Activated CD8-positive, alpha-beta memory T cell treated with anti-CD3 and anti-CD28 coated beads for 4 hours (primary cell): ENCODE results near the gene CEP164.
"Not testable (repeated sequence)": the region's sequence is repeated elsewhere in the genome, so short reads cannot be mapped to it uniquely, and the experiment has no call there.

Experiments used
- DNase-seq, 2 donors: peaks; one replicate each; pipeline ENCODE4 v3.0.0-alpha.2; 2020; ENCODE audit warnings: low read depth in 2 of 2

CEP164 gene

DNA sequence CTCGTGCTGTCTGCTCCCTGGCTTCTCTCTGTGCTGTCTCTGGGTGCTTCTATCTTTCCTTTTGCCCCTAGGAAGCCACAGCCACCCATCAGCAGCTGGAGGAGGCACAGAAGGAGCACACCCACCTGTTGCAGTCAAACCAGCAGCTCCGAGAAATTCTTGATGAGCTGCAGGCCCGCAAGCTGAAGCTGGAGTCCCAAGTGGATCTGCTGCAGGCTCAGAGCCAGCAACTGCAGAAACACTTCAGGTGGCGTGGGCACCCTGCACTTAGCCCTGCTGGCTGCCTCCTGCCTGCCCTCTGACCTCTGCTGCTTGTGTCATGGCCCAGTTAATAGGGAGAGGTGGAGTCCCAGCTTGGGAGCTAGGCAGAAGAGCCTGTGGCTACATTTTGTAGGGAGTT is 67.8 kb downstream of the CEP164 start:
- DNase-seq: no peak

DNA sequence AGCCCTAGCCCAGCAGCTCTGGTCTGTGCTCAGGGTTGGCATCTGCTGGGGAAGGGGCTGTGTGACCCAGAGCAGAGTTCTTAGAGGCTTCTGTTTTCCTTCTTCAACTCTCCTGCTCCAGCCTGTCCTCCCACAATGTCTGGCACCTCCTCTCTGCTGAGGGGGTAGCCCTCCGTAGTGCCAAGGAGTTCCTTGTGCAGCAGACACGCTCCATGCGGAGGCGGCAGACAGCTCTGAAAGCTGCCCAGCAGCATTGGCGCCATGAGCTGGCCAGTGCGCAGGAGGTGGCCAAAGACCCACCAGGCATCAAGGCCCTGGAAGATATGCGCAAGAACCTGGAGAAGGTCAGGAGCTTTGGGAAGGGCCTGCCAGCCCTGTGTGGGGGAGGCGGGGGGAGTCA is 69.3 kb downstream of the CEP164 start:
- no peak for DNase-seq

DNA sequence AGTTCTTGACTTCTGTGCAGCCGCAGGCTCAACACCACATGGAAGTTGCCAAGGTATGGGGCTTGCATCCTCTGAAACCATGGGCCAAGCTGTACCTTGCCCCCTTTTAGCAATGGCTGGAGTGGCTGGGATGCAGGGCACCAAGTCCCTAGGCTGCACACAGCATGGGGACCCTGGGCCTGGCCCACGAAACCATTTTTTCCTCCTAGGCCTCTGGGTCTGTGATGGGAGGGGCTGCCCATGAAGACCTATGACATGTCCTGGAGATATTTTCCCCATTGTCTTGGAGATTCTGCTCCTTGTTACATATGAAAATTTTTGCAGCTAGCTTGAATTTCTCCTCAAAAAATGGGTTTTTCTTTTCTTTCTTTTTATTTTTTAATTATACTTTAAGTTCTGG is 71.0 kb downstream of the CEP164 start:
- DNase-seq: not testable (repeated sequence)

DNA sequence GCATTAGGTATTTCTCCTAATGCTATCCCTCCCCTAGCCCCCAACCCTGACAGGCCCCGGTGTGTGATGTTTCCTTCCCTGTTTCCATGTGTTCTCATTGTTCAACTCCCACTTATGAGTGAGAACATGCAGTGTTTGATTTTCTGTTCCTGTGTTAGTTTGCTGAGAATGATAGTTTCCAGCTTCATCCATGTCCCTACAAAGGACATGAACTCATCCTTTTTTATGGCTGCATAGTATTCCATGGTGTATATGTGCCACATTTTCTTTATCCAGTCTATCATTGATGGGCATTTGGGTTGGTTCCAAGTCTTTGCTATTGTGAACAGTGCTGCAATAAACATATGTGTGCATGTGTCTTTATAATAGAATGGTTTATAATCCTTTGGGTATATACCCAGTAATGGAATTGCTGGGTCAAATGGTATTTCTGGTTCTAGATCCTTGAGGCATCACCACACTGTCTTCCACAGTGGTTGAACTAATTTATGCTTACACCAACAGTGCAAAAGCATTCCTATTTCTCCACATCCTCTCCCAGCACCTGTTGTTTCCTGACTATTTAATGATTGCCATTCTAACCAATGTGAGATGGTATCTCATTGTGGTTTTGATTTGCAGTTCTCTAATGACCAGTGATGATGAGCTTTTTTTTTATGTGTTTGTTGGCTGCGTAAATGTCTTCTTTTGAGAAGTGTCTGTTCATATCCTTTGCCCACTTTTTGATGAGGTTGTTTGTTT is 71.6 kb downstream of the CEP164 start:
- not testable (repeated sequence) for DNase-seq

DNA sequence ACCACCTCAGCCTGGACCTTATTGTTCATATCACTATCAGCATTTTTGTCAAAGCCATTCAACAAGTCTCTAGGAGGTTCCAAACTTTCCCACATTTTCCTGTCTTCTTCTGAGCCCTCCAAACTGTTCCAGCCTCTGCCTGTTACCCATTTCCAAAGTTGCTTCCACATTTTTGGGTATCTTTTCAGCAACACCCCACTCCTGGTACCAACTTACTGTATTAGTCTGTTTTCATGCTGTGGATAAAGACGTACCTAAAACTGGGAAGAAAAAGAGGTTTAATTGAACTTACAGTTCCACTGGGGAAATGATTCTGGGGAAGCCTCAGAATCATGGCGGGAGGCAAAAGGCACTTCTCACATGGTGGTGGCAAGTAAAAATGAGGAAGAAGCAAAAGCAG is 78.2 kb downstream of the CEP164 start:
- DNase-seq: not testable (repeated sequence)

DNA sequence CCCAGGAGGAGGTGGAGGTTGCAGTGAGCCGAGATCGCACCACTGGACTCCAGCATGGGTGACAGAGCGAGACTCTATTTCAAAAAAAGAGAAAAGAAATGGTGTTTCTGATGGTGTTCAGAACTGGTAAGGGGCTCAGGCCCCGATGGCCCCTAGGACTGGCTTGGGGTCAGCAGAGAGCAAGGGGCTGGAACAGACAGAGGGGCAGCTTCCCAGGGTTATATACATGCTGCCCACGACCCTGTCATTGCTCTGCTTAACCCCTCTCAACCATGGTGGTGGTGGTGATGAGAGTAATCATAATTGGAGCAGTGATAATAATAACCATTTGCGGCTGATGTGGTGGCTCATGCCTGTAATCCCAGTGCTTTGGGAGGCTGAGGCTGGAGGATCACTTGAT is 79.4 kb downstream of the CEP164 start:
- DNase-seq: no peak

DNA sequence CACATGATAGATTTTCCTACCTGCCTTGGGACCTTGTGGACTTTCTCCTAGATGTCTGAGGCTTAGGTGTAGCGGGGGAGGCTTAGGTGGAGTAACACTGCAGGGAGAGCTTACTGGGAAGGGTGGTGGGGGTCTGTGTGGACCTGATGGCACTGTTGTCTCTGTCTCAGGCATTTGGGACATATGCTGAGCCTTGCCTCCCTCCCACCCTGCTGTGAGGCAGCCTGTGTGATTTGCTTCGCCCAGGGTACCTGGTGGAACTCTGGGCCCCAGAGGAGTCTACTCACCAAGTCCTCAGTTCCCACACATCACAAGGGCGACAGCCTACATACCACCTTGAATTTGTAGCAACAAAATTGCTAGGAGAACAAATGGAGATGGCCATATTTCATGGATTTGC is 80.7 kb downstream of the CEP164 start:
- DNase-seq: no peak

DNA sequence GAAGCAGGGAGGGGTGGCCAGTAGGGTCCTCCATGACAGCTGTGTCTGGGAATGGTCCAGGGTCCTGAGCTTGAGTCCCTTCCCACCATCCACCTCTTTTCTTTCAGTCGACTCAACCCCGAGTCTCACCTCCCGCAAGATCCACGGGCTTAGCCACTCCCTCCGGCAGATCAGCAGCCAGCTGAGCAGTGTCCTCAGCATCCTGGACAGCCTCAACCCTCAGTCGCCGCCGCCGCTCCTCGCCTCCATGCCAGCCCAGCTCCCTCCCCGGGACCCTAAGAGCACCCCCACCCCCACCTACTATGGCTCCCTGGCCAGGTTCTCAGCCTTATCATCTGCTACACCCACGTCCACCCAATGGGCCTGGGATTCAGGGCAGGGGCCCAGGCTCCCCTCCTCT is 81.9 kb downstream of the CEP164 start:
- DNase-seq: no peak

DNA sequence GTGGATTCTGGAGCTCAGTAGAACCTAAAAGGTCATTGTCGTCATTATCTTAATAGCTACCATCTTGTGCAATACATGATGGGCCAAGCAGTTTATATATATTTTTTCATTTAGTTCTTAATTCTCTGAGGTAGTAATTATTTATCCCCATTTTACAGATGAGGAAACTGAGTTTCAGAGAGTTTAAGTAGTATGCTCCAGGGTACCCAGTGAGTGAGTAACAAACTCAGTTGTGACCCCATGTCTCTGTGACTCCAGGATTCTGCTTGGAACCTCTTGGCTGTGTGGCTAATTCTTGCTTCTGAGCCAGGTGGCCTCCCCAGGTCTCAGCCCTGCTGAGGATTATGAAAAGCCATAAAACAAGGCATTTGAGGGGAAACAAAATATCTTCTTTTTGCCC is 82.6 kb downstream of the CEP164 start:
- no peak for DNase-seq

DNA sequence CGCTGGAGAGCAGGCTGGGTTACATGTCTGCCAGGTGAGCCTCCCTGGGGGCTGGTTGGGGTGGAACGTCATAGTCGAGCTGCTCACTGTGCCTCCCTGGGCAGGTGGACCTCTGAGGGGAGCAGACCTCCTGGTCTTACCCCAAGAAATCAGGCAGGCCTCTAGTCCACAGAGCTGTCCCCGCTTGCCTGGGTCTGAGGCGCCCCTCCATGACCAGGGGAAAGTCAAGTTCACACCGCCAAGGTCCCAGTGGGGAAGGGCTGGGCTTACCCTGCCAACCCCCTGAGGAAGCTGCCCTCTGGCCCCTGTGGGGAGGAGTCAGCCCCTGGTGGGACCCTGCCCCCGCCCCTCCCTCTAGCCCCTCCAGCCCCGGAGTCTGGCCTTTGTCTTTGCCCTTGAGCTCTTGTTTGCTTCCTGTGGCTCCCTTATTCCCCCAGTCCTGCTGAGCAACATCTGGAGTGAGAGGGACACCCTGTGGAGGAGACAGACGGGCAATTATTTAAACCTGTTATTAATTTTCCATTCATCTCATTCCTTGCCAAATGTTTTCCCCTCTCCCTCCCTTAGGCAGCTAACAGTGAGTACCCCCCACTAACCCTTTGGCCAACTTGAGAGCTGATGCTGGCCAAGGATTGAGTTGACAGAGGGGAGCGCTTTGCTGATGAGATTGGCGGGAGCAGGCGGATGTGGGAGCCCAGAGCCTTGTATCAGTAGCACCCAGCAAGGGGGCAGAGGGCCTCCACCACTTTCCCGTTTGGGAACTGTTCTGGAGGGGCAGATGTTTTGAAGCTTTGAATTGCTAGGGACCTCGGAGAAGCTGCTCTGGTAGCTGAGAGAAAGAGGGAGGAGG is 83.4 kb downstream of the CEP164 start:
- no peak for DNase-seq

DNA sequence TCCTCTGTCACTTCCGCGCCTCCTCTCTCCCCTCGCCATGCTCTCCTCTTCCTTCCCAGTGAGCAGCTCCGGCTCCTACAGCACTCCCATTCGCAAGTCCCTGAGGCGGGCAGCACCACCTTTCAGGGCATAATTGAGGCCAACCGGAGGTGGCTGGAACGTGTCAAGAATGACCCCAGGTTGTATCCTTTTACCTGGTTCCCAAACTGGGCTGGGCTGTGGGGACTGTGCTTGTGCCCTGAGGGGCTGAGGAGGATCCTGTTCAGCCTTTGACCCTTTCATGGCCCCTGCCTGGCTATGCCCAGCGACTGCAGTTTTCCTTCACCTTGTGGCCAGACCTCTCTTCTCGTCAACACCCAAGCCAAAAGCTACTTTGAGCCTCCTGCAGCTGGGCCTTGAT is 84.1 kb downstream of the CEP164 start:
- no peak for DNase-seq

DNA sequence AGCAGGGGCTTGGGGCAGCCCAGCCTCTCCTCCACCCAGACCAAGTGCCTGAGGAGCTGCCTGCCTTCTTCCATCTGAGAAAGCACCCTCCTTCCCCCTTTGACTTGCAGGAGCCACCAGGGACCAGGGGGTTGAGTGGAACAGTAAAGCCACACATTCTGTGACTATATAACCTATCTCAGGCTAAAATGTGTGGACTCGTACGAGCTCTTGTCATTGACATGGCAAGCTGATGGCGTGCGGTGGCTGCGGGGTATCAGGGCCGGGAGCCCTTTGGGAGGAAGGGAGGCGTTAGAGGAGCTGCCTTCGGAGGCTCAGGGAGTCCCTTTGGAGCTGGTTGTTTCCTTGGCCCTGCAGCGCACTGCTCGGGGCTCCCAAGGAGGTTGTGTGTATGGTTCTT is 84.5 kb downstream of the CEP164 start:
- no peak for DNase-seq

DNA sequence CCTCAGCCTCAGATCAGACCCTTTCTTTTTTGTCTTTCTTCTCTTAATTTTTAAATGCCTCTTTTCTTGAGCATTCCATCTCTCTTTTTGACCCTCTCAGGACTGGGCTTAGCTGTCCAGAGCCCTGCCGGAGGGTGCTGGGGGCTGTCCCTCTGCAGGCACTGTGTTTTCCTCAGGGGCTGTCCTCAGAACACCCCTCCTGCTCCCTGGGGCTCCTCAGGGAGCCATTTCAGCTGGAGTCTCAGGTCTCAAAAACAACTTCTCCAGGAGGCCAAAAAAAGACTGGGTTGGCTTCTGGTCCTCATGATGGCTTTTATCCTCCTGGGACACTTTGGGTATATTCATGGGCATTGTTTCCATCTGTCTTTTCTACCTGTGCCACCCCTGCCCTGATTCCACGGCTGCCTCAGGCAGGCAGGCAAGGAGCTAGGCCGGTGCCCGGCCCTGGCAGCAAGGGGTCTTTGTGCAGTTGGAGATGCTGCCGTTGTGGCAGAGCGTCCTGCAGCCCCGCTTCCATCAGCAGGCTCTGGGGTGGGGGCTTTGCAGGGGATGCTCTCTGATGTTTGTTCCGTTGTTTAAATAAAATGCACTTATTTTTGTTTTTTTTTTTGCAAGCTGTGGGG is 85.1 kb downstream of the CEP164 start:
- DNase-seq: no peak

DNA sequence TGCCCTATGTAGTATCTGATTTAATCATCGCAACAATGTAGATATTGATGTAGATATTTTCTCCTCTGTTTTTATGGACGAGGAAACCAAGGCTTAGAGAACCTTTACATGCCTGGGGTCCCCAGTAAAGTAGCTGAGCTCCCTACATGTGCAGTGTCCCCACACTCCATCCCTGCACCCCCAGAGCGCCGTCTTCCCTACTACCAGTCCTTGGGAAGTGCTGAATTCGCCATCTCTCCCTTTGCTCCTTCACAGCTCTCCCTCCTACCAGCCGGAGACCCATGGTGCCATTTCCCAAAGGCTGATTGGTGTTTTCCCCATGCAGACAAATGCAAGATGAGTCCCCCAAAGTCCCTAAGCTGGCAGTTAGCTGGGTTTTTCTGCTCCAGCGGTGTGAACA is 86.0 kb downstream of the CEP164 start:
- DNase-seq: no peak

DNA sequence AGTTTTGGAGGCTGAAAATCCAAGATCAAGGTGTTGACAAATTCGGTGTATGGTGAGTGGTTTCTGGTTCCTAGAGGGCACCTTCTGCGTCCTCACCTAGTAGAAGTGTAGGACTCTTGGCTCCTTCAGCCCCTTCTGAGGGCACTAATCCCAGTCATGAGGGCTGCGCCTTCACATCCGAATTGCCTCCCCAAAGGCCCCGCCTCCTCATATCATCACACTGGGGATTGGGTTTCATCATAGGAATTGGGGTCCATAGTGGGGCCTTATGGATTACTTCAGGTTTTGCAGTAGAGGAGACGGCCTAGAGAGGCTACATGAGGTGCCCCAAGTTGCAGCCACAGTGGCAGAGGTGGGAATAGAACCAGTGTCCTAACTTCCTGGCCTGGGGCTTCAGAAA is 87.1 kb downstream of the CEP164 start:
- DNase-seq: no peak

DNA sequence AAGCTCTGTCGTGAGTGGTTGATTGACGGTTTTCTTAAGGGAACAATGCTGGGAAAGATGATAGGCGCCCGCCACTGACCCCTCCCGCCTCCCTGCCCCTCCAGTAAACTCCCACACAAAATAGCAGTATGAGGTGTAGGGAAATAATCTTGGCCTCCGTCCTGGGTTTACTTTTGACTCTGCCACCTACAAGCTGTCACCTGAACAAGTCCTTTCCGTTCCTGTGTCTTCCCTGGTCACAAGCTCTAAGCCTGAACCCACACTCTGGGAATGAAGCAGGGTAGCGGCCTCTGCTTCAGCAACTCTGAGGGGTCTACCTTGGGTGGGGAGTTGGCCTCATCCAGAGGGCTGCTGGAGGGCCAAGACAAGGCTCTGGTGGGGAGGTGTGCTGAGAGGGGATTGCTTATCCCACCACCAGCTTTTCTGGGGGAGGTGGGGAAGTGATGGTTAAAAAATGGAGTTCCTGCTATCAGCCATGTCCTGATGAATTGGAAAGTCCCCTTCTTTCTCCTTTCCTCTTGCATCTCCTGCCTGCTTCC is 87.8 kb downstream of the CEP164 start:
- DNase-seq: no peak

DNA sequence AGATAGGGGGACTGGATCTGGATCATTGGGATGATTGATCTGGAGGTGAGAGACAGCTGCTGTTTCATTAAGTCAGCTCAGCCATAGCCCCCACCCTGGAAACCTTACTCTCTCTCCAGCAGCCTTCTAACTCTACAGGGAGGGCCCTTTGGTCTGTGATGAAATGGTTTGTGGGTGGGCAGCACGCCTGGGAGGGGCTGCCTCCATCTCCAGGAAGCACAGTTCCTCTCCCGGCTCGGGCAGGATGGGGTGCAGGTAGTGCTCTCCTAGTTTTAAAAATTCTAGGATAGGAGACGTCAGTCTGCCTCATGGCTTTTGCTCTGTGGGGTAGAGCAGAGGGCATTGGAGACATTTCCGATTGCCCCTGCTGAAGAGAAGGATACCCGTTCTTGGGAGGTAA is 89.7 kb downstream of the CEP164 start:
- DNase-seq: no peak

DNA sequence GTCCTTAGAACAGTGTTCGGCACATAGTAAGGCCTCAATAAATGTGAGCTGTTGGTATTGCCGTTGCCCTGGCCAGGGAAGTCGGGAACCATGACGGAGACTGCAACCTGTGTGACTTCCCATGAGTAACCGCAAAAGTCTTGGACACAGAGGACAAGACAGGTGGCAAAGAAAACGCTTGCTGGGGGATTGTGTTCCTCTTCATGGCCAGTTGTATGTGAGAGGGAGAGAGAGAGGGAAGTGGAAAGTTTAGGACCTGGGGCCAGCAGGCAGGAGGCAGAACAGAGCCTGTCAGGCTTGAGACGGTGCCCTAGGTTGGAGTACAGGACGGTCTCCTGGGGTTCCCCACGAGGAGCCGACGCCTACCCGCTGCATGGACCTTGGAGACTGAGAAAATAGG is 90.2 kb downstream of the CEP164 start:
- no peak for DNase-seq

DNA sequence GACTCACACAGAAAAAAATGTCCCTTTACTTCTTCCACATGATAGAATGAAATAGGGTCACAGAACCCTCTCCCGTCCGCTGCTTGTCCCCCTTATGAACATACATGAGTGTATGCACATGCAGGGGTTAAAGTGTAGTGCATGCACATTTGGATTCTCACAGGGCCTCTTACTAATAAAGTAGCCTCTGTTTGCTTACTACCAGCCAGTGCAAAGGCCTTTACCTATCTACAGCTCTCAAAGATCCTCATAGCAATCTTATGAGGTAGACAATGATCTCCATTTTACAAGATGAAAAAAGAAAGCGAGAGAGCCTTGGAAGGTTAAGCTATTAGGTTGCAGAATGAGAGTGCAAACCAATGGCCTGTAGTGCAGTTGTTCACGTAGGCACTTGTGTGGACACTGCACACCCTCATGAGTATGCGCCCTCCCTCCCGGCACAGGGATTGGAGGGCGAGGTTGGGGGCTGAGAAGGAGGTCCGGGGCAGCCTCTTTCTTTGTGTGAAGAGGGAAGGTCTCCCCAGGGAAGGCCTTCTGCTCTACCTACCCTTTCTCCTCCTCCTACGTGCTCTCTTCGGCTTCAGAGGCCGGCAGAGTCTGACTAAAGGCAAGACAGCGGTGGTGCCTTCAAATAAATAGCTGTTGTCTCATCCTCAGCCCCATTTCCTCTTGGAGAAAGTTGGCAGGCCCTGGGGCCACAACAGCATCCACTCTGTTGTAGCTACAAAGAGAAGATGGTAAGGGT is 91.3 kb downstream of the CEP164 start:
- no peak for DNase-seq

DNA sequence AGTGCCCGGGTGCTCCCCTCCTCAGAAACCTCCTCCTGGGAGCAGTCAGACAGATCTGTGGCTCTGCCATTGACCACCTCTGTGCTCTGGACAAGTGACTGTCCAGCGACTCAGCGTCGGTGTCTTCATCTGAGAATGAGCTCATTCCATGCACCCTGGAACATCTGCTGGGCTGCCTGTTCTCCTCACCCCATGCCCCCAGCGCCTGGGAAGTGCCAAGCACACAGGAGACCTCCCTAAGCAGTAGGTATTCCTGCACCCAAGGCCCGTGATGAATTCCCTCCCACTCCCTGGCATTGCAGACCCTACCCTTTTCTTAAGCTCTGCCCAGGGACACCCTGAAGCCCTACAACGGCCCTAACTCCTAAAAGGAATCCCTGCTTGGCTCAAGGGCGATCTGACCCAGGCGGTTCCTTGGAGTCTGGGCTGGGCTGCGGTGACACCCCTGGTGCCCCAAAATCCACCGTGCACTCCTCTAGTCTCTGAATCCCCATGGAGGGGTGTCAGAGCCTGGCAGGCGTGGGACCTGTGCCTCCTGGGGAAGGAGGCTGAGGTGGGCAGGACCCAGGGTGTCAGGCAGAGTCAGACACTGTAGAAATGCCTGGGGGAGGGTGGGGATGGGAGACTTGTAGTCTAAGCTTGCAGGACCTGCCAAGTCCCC is 92.0 kb downstream of the CEP164 start:
- DNase-seq: no peak

DNA sequence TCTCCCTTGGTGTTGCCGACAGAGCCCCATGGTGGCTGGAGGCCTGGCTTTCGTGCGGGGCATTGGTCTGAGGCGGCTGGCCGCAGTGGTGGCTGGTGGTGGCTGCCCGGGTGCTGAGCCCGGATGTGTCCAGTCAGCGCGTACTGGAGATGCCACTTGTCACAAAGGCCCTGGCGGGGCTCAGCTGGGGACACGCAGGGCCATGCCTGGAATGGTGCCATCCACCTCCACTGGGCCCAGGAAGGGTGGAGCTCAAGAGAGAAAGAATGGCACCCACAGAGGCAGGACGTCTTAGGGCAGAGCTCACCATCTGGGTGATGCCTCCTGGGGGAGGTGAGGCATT is 92.5 kb downstream of the CEP164 start:
- no peak for DNase-seq
